MCF 10A (cell line): ENCODE results near the gene PAMR1. TPM values are rescaled to one million over a fixed set of nuclear protein-coding genes. Genes with fewer than 3 reads are reported as not detected.

Source experiments
- Bru-seq: library from RNA; stranded (reverse); fragments of 400-500 nt; gene quantifications from one replicate; lab custom pipeline; 2021; lab: Mats Ljungman, UMichigan
- BruChase-seq, 2 experiments: library from RNA; stranded (reverse); fragments of 400-500 nt; gene quantifications; one replicate each; lab custom pipeline; 2021; lab: Mats Ljungman, UMichigan
- BruUV-seq: library from RNA; stranded (reverse); fragments of 400-500 nt; replicated peaks from 2 replicates; lab custom pipeline; 2021; lab: Mats Ljungman, UMichigan
- CTCF ChIA-PET: fragments of 300-600 bp; sonication (Branson Sonifier 250); formaldehyde crosslinking; extraction: SDS; loops from one replicate; lab custom pipeline; 2021; ENCODE audit warnings: antibody characterized with exemption, inconsistent platforms; lab: Yijun Ruan, JAX
- POLR2A ChIA-PET: fragments of 300-600, 350-650 bp; sonication (Branson Sonifier 250); formaldehyde crosslinking; extraction: SDS; loops from one replicate; lab custom pipeline; 2020; ENCODE audit warnings: antibody characterized with exemption, inconsistent platforms; lab: Yijun Ruan, JAX
- DNase-seq: peaks from one replicate; pipeline ENCODE4 v3.0.0-alpha.2; 2018; ENCODE audit not compliant: unreplicated experiment
- H3K27ac Mint-ChIP-seq: one replicate; pipeline ENCODE4 v1.8.0; 2022; ENCODE audit warnings: mild to moderate bottlenecking, low read depth, mixed read lengths; ENCODE audit not compliant: unreplicated experiment
- H3K27me3 Mint-ChIP-seq: one replicate; pipeline ENCODE4 v1.8.0; 2022; ENCODE audit warnings: mixed read lengths; ENCODE audit not compliant: insufficient read depth, unreplicated experiment
- H3K36me3 Mint-ChIP-seq: one replicate; pipeline ENCODE4 v1.8.0; 2022; ENCODE audit warnings: mild to moderate bottlenecking, moderate library complexity, mixed read lengths; ENCODE audit not compliant: insufficient read depth, unreplicated experiment
- H3K4me1 Mint-ChIP-seq: one replicate; pipeline ENCODE4 v1.8.0; 2022; ENCODE audit warnings: mixed read lengths; ENCODE audit not compliant: insufficient read depth, unreplicated experiment
- H3K4me3 Mint-ChIP-seq: one replicate; pipeline ENCODE4 v1.8.0; 2022; ENCODE audit warnings: mild to moderate bottlenecking, moderate library complexity, mixed read lengths; ENCODE audit not compliant: unreplicated experiment
- H3K9me3 Mint-ChIP-seq: one replicate; pipeline ENCODE4 v1.8.0; 2022; ENCODE audit warnings: mixed read lengths; ENCODE audit not compliant: unreplicated experiment
- CTCF ChIP-seq: fragments of 200-600 bp; IDR thresholded peaks from one replicate; pipeline ENCODE4 v1.8.0; 2022; ENCODE audit warnings: antibody characterized with exemption, mild to moderate bottlenecking; ENCODE audit not compliant: unreplicated experiment
- intact Hi-C: fragments of 100-400 bp; cut with micrococcal nuclease; formaldehyde crosslinking; loops from 2 replicates; pipeline ENCODE4 v1.14.1; 2022
- long read RNA-seq: library from polyadenylated mRNA; stranded (forward); transcript quantifications from one replicate; pipeline ENCODE4 v2.0.0, GENCODE V29; 2022
- total RNA-seq: library from RNA; stranded (reverse); gene quantifications from 2 replicates; pipeline ENCODE4 v1.2.3, GENCODE V29; 2022

Gene PAMR1
- total RNA-seq (0.51 TPM in 1 of 2 replicates, not detected in the other), Bru-seq, nascent RNA (percentile 19 among the genes with signal in this experiment), BruChase-seq, experiment 1, labeled RNA remaining after a 6-hour chase (percentile 10 among the genes with signal in this experiment), BruChase-seq, experiment 2, labeled RNA remaining after a 2-hour chase (percentile 21 among the genes with signal in this experiment)
- long read RNA-seq, result 0 reads

GRCh38 chr11:35525501-35526175, at the start of gene PAMR1:
PAMR1 (minus strand) TSS chr11:35525616; CDS start chr11:35525585, 31 bp downstream.
- no TSS peak for BruUV-seq
- H3K27ac Mint-ChIP-seq, result no peak within 1 kb of the TSS
- no peak within 1 kb of the TSS for H3K4me3 Mint-ChIP-seq
- H3K9me3 Mint-ChIP-seq, result no peaks in the 10 kb centered on the region
- no peak for DNase-seq
- TF ChIP-seq CTCF, result no peak
- no peaks in the 10 kb centered on the region for H3K36me3 Mint-ChIP-seq
- intact Hi-C loops, result no loop called here
- peaks cover 25% of the 10 kb centered on the region for H3K27me3 Mint-ChIP-seq
- ChIA-PET CTCF (interaction anchor here (0.6 to 0.9 kb wide), 2 partner anchors 40 to 967 kb away, joined by 3 read pairs; no protein-coding TSS in a partner anchor), POLR2A (interaction anchor here (1.0 kb wide), 1 partner anchor 18 kb away, joined by 3 read pairs; no protein-coding TSS in a partner anchor)
- H3K4me1 Mint-ChIP-seq, result peaks cover 13% of the 10 kb centered on the region

GRCh38 chr11:35571696-35572095, 46.3 kb upstream of the PAMR1 start:
- CTCF ChIA-PET, result no interaction called here
- no TSS peak for BruUV-seq
- no peaks in the 10 kb centered on the region for H3K36me3 Mint-ChIP-seq
- no peak for DNase-seq
- TF ChIP-seq CTCF, result no peak
- no peak overlapping the region for H3K4me3 Mint-ChIP-seq
- no peaks in the 10 kb centered on the region for H3K27me3 Mint-ChIP-seq
- POLR2A ChIA-PET, result no interaction called here
- H3K9me3 Mint-ChIP-seq, result no peaks in the 10 kb centered on the region
- H3K27ac Mint-ChIP-seq, result no peak overlapping the region
- intact Hi-C loops, result no loop called here
- peaks cover 9% of the 10 kb centered on the region for H3K4me1 Mint-ChIP-seq

GRCh38 chr11:35567737-35568465, 42.5 kb upstream of the PAMR1 start:
- ChIA-PET CTCF (interaction anchor here (0.5 to 1.2 kb wide), 5 partner anchors 37 to 493 kb away, joined by 3 to 5 read pairs (median 3); no protein-coding TSS in a partner anchor), POLR2A (interaction anchor here (0.6 to 1.9 kb wide), 14 partner anchors 9 to 1204 kb away, joined by 3 to 10 read pairs (median 3); no protein-coding TSS in a partner anchor)
- Mint-ChIP-seq H3K4me3 (no peak overlapping the region), H3K27me3 (no peaks in the 10 kb centered on the region), H3K36me3 (no peaks in the 10 kb centered on the region), H3K4me1 (peaks cover 9% of the 10 kb centered on the region), H3K9me3 (no peaks in the 10 kb centered on the region), H3K27ac (peak overlapping the region; percentile 73)
- BruUV-seq, result no TSS peak
- DNase-seq, result peak; percentile 86
- intact Hi-C loops, result no loop called here
- no peak for TF ChIP-seq CTCF
